ENCODE results near the gene CCN2.

- TF ChIP-seq CTCF (IDR thresholded peaks at IDR 0.05) (no peak), ATF3 (CRISPR knock-in tag; conservative IDR thresholded peaks at IDR 0.05) (no peak), OVOL2 (CRISPR knock-in tag; IDR thresholded peaks at IDR 0.05; ENCODE audit: borderline replicate concordance) (no peak), JUN (CRISPR knock-in tag; IDR thresholded peaks at IDR 0.05) (no peak), E2F5 (CRISPR knock-in tag; IDR thresholded peaks at IDR 0.05) (no peak), CREB1 (CRISPR knock-in tag; IDR thresholded peaks at IDR 0.05) (no peak), E2F1 (CRISPR knock-in tag; IDR thresholded peaks at IDR 0.05) (no peak), TEAD4 (CRISPR knock-in tag; IDR thresholded peaks at IDR 0.05) (no peak), MAX (CRISPR knock-in tag; IDR thresholded peaks at IDR 0.05) (no peak), NR2C2 (CRISPR knock-in tag; IDR thresholded peaks at IDR 0.05) (no peak), ZNF232 (CRISPR knock-in tag; IDR thresholded peaks at IDR 0.05) (no peak), NFYB (CRISPR knock-in tag; conservative IDR thresholded peaks at IDR 0.05; ENCODE audit: low read depth) (no peak), SP1 (CRISPR knock-in tag; conservative IDR thresholded peaks at IDR 0.05) (no peak), ZNF263 (CRISPR knock-in tag; IDR thresholded peaks at IDR 0.05; ENCODE audit: low read depth) (no peak)
Measured at GRCh38 chr6:131945971-131946370, 5.2 kb downstream of the CCN2 start.
